HL-60/S4 treated with phorbol 12-myristate 13-acetate at 8.2 ng/mL for 4 days and 3 days (cell line): ENCODE measurements around the gene C3orf85.

Experiments used
- in situ Hi-C: fragments of 300-500 bp; cut with MboI; formaldehyde crosslinking; loops from 2 replicates; pipeline ENCODE4 v1.15.0; 2022; ENCODE audit warnings: low sequenced_read_pairs

The C3orf85 gene

DNA sequence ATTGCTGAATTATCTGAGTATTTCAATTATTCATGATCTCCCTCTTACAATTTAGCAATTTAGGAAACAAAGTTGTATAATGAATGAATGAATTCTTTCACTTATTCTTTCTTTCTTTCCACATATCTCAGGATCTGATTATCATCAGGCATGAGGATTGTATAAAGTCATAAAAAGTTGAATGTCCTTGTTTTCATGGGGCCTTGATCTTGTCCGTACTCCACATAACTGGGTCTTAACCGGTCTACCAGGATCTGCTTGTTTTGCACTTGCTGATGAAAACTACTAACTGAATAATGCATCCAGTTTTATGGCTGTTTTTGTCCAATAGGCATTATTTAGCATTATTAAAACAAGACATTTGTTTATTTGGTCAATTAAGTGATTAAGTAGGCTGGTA lies 12.6 kb downstream of the C3orf85 start:
- in situ Hi-C loops: no loop called here

DNA sequence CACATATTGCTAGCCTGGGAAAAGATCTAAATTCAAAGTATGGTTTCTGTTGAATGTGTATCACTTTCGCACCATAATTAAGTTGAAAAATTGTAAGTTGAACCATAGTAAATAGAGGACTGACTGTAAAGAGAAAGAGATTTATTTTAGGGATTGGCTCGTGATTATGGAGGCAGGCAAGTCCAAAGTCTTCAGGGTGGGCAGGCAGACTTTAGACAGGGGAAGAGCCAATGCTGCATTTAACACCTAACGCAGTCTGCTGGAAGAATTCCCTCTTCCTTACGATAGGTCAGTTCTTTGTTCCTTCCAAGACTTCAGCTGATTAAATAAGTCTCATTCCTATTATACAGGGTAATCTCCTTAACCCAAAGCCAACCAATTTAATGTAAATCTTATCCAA lies 15.8 kb downstream of the C3orf85 start:
- in situ Hi-C loops: no loop called here

DNA sequence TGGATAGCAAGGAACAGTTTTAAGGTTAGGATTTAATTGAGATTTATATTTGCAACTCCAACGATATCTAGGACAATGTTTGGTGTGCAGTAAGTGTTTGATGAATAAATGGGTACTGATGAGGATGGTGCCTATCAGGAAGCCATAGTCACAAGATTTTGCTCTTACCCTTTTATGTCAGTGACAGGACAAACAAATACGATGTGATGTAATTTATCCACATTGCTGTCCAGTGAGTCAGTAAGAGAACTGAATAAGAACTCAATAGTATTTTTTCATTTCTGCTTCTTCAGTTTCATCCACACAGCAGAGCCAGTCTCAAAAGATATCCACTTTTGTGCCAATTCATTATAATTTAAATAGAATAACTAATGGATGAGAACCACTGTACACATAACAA lies 18.5 kb downstream of the C3orf85 start:
- in situ Hi-C loops: no loop called here

DNA sequence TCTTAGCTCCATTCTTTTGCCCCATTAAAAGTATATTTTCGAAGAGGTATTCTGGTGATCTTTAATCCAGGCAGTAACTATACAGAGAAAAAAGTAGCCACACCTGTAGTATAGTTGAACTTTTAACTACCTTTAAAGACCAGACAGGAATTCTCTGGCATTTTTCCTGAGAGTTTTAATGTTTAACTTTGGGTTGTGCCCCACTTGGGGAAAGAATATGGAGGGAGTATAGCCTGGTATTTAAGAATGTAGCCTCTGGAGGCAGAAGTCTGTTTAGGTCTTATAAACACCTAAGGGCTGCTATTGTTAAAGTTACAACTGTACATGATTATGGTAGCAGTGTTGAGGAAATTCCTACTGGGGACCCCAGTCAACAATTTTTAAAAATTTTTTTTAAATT lies 19.3 kb downstream of the C3orf85 start:
- in situ Hi-C loops: no loop called here

DNA sequence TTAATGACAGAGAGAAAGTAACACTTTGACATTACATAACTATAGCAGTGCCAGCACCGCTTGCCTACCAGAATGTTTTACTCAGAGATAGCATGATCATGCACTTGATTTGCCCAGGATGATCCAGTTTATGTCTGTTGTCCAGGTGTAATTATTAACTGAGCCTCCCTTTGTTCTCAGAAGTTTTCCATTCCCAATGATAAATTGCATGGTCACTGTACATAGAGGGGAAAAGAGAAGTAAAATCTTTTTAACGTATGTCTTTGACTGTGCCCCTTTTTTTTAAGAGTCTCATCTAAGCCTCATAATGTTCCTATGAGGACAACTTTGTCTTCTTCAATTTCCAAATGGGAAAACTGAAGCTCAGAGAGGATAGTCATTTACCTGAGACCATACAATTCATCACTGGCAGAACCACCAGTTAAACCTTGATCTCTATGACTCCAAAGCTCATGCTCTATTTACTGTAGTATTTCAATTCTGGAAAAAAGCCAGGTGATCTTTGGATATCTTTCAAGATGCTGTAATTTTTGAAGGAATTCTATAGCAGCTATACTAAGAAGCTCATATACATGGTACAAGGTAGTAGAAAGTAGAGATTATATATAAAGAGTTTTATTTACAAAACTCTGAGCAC lies 25.1 kb downstream of the C3orf85 start:
- in situ Hi-C loops: no loop called here

DNA sequence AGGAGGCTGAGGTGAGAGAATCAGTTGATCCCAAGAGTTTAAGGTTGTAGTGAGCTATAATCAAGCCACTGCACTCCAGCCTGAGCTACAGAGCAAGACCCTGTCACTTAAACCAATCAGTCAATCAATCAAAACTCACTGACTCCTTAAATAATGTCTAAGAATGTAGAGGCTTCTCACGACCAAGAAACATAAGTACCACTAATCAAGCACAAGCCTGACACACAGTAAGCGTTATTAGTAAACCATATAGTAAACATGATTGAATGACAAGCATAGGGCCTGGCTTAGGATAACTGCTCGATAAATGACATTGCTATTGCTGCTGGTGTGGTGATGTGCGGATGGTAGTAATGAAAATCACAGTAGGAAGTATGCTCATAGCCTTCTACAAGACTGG lies 29.4 kb downstream of the C3orf85 start:
- in situ Hi-C loops: no loop called here

DNA sequence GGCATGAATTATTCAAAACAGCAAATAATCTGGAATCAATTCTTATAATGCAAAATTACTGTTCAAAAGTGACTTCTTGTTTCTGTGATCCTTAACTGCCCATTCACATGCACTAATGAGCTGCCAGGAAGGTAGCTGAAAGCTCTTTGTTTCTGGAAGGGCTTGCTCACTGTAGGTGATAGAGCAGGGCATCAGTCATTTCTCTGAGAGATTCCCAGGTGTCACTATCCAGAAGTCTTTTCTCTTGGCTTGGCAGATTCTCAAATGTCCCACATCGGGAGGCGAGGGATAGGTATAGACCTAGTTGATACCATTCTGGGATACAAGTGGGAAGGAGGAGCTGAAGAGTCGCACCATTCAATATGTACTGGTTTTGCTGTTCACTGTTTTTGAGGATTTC lies 35.0 kb downstream of the C3orf85 start:
- in situ Hi-C loops: no loop called here

DNA sequence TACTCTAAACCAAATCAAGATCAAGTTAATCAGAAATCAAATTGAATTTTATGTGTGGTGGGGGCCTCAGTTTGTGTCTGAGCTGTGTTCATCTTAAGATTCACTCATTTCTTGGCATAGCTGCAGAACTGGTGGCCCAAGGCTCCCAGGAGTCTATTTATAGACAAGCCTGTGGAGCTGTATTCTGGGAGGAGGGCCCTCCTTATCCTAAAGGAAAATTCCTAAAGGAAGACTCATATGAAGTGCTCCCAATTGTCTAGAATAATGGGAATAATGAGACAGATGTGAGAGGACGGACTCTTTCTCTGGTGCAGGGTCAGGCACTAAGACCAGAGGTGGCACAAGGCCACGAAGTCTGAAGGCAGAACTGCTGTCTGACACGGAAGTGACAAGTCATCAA lies 38.9 kb downstream of the C3orf85 start:
- in situ Hi-C loops: no loop called here

DNA sequence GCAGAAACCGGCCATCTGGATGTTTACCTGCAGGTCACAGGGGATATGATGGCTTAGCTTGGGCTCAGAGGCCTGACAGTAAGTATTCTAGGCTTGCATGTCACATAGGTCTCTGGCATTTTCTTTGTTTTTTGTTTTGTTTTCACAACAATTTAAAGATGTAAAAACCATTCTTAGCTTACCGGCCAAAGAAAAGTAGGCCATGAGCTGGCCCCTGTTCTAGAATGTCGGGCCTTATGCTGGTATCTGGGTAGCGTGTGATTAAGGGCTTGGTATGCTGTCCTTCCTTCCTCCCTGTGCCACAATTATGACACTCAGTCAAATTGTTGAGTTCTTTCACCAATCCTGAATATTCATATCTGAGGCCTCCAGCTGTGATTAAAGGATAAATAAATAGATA lies 40.2 kb downstream of the C3orf85 start:
- in situ Hi-C loops: no loop called here

DNA sequence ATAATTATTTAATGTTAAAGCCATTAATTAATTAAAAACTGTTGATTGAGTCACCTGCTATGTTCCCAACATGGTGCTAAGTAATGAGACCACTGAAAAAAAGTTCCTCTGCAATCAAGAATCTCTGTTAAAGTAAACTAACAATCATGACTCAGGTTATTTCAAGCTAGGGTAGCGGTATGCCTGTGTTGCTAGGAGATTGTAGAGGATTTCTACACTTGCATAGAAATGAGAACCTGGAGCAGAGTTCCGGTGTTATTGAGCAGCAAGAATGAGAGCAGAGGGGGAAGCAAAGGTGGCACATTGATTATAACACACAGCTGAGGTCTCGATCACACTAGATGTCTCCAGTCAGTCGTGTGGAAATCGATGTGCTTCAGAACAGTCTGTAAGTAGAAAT lies 41.4 kb downstream of the C3orf85 start:
- in situ Hi-C loops: no loop called here

DNA sequence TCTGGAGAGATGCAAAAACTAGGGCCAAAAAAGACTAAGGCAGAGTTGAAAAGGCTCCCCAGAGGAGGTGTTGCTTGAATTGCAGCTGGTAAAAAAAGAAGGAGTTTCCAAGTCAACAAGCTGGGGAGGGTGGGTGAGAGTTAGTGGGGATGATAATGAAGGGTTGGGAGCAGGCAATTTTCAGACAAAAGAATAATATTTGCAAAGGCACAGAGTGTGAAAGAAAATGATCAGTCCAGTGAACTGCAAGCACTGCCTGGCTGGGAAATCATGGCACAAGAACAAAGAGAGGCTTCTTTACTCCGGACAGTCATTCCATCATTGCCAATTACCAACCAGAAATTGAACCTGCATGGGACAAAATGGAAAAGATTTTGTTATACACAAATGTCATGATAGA lies 42.2 kb downstream of the C3orf85 start:
- in situ Hi-C loops: no loop called here

DNA sequence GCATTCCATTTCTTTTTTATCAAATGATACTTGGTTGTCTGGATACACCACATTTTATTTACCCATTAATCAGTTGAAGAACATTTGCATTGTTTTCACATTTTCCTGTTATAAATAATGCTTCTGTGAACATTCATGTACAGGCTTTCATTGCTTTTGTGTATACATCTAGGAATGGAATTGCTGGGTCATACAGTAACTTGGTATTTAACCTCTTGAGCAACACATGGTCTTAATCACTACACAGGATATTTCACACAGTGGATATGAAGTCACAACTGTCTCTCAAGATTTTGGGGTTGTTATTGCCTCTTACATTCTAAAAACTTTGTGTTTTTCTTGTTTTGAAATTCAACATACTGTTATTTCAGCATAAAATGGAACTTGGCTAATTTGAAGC lies 48.2 kb downstream of the C3orf85 start:
- in situ Hi-C loops: no loop called here

DNA sequence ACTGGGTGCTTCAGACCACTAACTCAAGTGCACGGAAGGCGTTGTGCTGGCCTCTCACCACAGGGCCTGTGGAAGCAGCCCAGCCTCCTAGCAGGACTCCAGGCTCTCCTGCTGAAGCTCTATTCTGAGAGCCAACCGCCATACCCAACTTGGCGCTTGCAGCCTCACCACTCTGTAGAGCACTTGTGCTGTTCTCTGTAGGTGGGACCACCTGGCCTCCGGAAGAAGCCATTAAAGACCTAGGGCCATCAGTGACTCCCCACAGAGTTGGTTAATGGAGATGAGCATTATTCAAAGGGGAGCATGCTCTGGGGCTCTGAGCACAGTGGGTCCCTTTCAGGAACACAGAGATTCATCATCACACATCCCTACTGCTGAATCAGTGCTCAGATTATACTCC lies 50.9 kb downstream of the C3orf85 start:
- in situ Hi-C loops: no loop called here

DNA sequence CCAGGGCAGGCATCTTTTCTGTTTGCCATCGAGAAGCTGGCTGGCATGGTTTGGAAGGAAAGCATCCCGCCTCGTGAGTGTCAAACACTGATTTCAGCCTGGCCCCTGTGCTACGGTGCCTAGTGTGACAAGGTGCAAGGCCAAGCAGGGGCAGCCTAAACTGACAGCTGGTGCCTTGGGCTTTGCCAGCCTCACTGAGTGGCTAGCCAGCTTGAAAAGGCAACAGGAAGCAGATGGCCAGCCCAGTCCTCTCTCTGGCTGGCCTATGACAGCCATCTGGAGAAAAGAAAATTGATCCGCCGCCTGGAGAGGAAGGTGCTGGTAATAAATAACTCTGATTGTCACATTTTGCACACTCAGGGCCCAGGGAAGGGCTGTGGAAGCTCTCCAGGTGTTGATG lies 52.2 kb downstream of the C3orf85 start:
- in situ Hi-C loops: no loop called here

DNA sequence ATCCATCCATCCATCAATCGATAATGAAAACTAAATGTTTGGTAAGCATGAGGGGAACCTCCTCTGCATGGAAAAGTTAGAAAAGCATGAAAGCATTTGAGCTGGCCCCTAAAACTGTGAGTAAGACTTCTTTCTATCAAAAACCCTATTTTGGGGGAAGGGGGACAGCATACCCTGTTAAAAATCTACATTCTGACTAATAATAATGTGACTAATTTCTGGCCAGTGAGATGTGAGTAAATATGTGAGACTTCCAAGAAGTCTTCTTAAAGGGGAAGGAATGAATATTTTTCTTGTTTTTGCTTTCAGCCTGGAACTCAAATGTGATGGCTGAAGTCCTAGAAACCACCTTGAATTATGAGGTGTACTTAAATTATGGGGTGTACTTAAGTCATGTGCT lies 54.9 kb downstream of the C3orf85 start:
- in situ Hi-C loops: no loop called here

DNA sequence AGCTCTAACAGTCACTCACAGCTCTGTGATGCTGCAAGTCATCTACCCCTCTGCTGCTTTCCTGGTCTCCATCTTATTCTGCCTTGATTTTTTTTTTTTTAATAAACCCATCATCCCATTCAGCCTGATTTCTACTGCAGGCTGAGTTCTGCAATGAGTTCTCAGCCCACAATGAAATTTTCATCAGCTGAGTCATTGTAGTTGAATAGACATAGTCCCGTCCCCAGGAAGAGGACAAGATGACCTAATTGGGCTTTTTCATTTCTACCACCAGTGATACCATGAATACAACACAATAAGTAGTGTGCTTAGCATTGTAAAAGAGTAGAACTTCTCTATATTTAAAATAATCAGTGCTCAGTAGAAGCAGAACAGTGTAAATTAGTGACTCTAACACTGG lies 59.3 kb downstream of the C3orf85 start:
- in situ Hi-C loops: no loop called here
